SK-N-SH treated with all-trans-retinoic acid at 6 μM for 48 hours (cell line): ENCODE data around the gene TPM4.

ENCODE experiments used
- ATAC-seq: fragments of 200-7000 bp; cut with Tn5 transposase; 3 replicates; pipeline ENCODE4 v1.9.1; 2020; ENCODE audit warnings: mild to moderate bottlenecking, moderate library complexity
- ARNTL ChIP-seq: fragments of 450-650 bp; formaldehyde crosslinking; IDR thresholded peaks from 2 replicates; pipeline ENCODE4 v1.5.0; 2020; ENCODE audit warnings: low read depth, mild to moderate bottlenecking, moderate library complexity, borderline replicate concordance
- BACH2 ChIP-seq: fragments of 250-450 bp; sonication (Bioruptor Pico); IDR thresholded peaks from 2 replicates; pipeline ENCODE4 v1.9.0; 2021; ENCODE audit warnings: mild to moderate bottlenecking, borderline replicate concordance
- CREB5 ChIP-seq: fragments of 250-450 bp; sonication (Bioruptor Pico); IDR thresholded peaks from 2 replicates; pipeline ENCODE4 v1.5.1; 2020; ENCODE audit warnings: low read depth, mild to moderate bottlenecking, moderate library complexity
- CSDC2 ChIP-seq: fragments of 250-450 bp; sonication (Bioruptor Pico); IDR thresholded peaks from 2 replicates; pipeline ENCODE4 v1.5.0; 2020; ENCODE audit warnings: mild to moderate bottlenecking, moderate library complexity
- CSRNP3 ChIP-seq: fragments of 250-450 bp; sonication (Bioruptor Pico); IDR thresholded peaks from 2 replicates; pipeline ENCODE4 v1.5.1; 2021; ENCODE audit warnings: mild to moderate bottlenecking, moderate library complexity
- GLIS3 ChIP-seq: fragments of 250-450 bp; sonication (Bioruptor Pico); IDR thresholded peaks from 2 replicates; pipeline ENCODE4 v1.5.0; 2020; ENCODE audit warnings: mild to moderate bottlenecking, moderate library complexity
- ISL1 ChIP-seq: fragments of 250-450 bp; sonication (Bioruptor Pico); IDR thresholded peaks from 2 replicates; pipeline ENCODE4 v2.1.2; 2022; ENCODE audit warnings: mild to moderate bottlenecking, moderate library complexity
- OSR1 ChIP-seq: fragments of 250-450 bp; sonication (Bioruptor Pico); IDR thresholded peaks from 2 replicates; pipeline ENCODE4 v1.8.0; 2022; ENCODE audit warnings: moderate library complexity, mild to moderate bottlenecking, inconsistent platforms
- POU6F1 ChIP-seq: fragments of 250-450 bp; sonication (Bioruptor Pico); IDR thresholded peaks from 2 replicates; pipeline ENCODE4 v1.8.0; 2021; ENCODE audit warnings: low read depth, mild to moderate bottlenecking, moderate library complexity, borderline replicate concordance
- PPARA ChIP-seq: fragments of 250-450 bp; sonication (Bioruptor Pico); IDR thresholded peaks from 2 replicates; pipeline ENCODE4 v1.5.0; 2020; ENCODE audit warnings: mild to moderate bottlenecking, borderline replicate concordance
- SNAI2 ChIP-seq: fragments of 250-450 bp; sonication (Bioruptor Pico); IDR thresholded peaks from 2 replicates; pipeline ENCODE4 v1.5.0; 2020; ENCODE audit warnings: mild to moderate bottlenecking, moderate library complexity
- TCF4 ChIP-seq: fragments of 250-450 bp; sonication (Bioruptor Pico); IDR thresholded peaks from 2 replicates; pipeline ENCODE4 v1.8.0; 2021; ENCODE audit warnings: mild to moderate bottlenecking, moderate library complexity, borderline replicate concordance
- TOX ChIP-seq: fragments of 250-450 bp; sonication (Bioruptor Pico); IDR thresholded peaks from 2 replicates; pipeline ENCODE4 v1.8.0; 2021; ENCODE audit warnings: mild to moderate bottlenecking, moderate library complexity, borderline replicate concordance
- TSHZ2 ChIP-seq: fragments of 250-450 bp; sonication (Bioruptor Pico); IDR thresholded peaks from 2 replicates; pipeline ENCODE4 v1.5.0; 2020; ENCODE audit warnings: mild to moderate bottlenecking, moderate library complexity
- ZC3H10 ChIP-seq: fragments of 250-450 bp; sonication (Bioruptor Pico); IDR thresholded peaks from 2 replicates; pipeline ENCODE4 v1.5.1; 2021; ENCODE audit warnings: mild to moderate bottlenecking, moderate library complexity
- ZFP3 ChIP-seq: fragments of 250-450 bp; sonication (Bioruptor Pico); IDR thresholded peaks from 2 replicates; pipeline ENCODE4 v1.5.0; 2020; ENCODE audit warnings: mild to moderate bottlenecking, moderate library complexity
- ZFP30 ChIP-seq: fragments of 450-650 bp; formaldehyde crosslinking; IDR thresholded peaks from 2 replicates; pipeline ENCODE4 v1.5.0; 2022; ENCODE audit warnings: mild to moderate bottlenecking, moderate library complexity
- ZNF565 ChIP-seq: fragments of 450-650 bp; formaldehyde crosslinking; conservative IDR thresholded peaks from 2 replicates; pipeline ENCODE4 v1.5.0; 2020; ENCODE audit warnings: low read depth, mild to moderate bottlenecking, moderate library complexity
- ZNF8 ChIP-seq: fragments of 450-650 bp; formaldehyde crosslinking; IDR thresholded peaks from 2 replicates; pipeline ENCODE4 v1.5.0; 2020; ENCODE audit warnings: mild to moderate bottlenecking, moderate library complexity
- TF ChIP-seq, protein P1 (sequence below): fragments of 250-450 bp; sonication (Bioruptor Pico); IDR thresholded peaks from 2 replicates; pipeline ENCODE4 v1.8.0; 2020; ENCODE audit warnings: mild to moderate bottlenecking, moderate library complexity, borderline replicate concordance

The TPM4 gene

DNA sequence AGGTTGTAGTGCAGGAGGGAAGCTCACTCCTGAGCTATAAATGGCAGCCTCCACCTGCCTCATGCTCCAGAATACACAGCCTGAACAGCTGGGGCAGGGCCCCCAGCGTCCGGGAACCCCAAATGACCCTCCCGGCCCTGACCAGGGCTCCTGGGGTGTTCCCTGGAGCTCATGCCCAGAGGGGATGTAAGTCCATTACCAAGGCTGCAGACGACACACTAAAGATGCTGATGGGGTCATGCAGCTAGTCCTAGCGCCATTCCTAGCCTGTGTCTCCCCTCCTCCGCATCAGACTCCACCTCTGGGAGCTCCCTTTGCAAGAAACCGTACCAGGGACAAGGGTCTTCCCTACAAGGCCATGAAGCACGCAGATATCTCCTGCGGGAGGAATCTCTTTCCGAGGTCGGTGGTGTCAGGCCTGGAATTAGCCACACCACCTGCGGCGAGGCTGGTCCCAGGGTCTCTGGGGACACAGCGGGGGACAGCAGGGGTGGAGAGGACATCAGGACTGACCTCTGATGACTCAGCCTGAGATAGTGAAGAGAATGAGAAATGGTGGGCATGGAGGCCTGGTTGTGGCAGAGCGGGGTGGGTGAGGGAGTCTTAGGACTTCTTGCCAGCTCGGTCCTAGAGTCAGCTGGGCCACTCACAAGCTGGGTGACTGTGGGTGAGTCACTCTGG, 11.9 kb upstream of the TPM4 start:
- TF ChIP-seq POU6F1 (CRISPR knock-in tag) (no peak), TCF4 (no peak), TSHZ2 (no peak), OSR1 (CRISPR knock-in tag) (no peak), PPARA (CRISPR knock-in tag) (no peak), ZFP30 (CRISPR knock-in tag) (no peak), ZFP3 (CRISPR knock-in tag) (no peak), ISL1 (CRISPR knock-in tag) (no peak), ZNF565 (CRISPR knock-in tag) (no peak), TOX (CRISPR knock-in tag) (no peak), GLIS3 (CRISPR knock-in tag) (no peak), CSDC2 (CRISPR knock-in tag) (no peak), BACH2 (CRISPR knock-in tag) (no peak), ZC3H10 (CRISPR knock-in tag) (no peak), ARNTL (CRISPR knock-in tag) (no peak), CREB5 (CRISPR knock-in tag) (no peak)
- ATAC-seq, result peak; percentile 10; the same call in 1 of the 3 replicates

- ATAC-seq, result peak; percentile 42; the same call in 2 of the 3 replicates
- no peak for TF ChIP-seq CSDC2 (CRISPR knock-in tag)
- TF ChIP-seq, protein P1, sequence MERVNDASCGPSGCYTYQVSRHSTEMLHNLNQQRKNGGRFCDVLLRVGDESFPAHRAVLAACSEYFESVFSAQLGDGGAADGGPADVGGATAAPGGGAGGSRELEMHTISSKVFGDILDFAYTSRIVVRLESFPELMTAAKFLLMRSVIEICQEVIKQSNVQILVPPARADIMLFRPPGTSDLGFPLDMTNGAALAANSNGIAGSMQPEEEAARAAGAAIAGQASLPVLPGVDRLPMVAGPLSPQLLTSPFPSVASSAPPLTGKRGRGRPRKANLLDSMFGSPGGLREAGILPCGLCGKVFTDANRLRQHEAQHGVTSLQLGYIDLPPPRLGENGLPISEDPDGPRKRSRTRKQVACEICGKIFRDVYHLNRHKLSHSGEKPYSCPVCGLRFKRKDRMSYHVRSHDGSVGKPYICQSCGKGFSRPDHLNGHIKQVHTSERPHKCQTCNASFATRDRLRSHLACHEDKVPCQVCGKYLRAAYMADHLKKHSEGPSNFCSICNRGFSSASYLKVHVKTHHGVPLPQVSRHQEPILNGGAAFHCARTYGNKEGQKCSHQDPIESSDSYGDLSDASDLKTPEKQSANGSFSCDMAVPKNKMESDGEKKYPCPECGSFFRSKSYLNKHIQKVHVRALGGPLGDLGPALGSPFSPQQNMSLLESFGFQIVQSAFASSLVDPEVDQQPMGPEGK, result no peak
- TF ChIP-seq TOX (CRISPR knock-in tag), result no peak
- TF ChIP-seq ISL1 (CRISPR knock-in tag), result no peak
- TF ChIP-seq BACH2 (CRISPR knock-in tag), result no peak
- no peak for TF ChIP-seq OSR1 (CRISPR knock-in tag)
- no peak for TF ChIP-seq ZNF8
- TF ChIP-seq, all 23 proteins: peak for 0
Measured at GRCh38 chr19:16066611-16067104, 9.6 kb upstream of the TPM4 start.

DNA sequence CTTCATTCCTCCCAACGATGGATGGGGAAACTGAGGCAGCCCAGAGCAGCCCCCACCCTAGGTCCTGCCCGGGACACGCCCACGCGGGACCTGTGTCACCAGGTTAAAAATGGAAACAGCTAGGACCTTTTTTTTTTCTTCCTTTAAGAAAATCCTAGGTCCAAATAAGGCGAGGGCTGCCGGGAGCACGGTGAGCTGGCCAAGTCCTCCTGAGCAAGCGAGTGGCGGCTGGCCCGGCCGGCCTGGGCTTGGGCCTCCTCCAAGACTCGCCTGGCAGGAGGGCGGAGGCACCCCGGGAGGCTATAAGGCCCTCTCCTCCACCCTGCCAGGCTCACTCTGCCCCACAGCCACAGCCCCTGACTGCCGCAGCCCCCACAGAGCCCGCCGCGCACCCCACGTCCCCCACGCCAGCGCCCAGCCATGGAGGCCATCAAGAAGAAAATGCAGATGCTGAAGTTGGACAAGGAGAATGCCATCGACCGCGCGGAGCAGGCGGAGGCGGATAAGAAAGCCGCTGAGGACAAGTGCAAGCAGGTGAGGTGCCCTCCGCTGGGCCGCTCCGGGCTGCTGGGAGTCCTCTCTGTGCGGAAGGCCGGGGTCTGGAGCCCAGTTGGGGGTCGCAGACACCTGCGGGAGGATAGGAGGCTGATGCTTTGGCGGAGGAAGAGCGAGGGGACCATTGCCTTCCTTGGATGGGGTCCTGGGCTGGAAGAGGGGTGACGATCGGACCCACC, 8.9 kb upstream of the TPM4 start:
- ATAC-seq, result peak; percentile 49; the same call in 2 of the 3 replicates
- TF ChIP-seq CSRNP3 (CRISPR knock-in tag) (no peak), ZFP30 (CRISPR knock-in tag) (no peak), ZNF565 (CRISPR knock-in tag) (no peak), POU6F1 (CRISPR knock-in tag) (no peak), TCF4 (no peak), BACH2 (CRISPR knock-in tag) (no peak), ZFP3 (CRISPR knock-in tag) (no peak), CREB5 (CRISPR knock-in tag) (no peak), SNAI2 (CRISPR knock-in tag) (no peak)
- TF ChIP-seq, protein P1, result no peak
